Measurements from ENCODE around the gene GPR137B.

The GPR137B gene

DNA sequence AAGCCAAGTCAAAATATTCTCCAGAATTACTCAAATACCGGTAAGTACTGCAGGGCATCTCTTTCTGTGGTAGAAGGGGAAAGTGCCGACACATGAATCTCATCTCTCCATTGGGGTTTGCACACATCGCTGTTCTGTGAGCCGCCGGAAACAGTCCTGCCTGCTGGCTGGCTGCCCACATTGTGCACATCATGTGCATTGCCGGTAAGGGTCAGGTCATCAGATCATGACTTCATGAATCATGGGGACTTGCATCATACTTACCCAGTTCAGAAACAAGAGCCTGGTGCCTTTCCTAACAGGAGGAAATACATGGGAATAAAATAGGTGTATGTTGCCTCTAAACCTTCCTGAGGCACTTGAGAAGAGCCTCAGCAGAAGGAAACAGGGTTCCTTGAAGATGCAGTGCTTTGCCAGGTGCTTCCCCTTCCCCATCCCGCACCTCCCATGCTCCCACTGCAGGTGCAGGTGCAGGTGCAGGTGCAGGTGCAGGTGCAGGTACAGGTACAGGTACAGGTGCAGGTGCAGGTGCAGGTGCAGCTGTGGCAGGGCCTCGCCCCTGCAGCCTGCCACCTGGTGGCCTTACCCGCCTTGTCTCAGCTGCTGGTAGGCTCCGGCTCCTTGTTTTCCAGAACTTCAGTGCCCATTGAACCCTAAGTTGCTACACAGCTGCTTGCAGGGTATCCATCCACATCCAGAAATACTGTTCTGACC, 26.5 kb downstream of the GPR137B start:
- TF ChIP-seq, protein P1, sequence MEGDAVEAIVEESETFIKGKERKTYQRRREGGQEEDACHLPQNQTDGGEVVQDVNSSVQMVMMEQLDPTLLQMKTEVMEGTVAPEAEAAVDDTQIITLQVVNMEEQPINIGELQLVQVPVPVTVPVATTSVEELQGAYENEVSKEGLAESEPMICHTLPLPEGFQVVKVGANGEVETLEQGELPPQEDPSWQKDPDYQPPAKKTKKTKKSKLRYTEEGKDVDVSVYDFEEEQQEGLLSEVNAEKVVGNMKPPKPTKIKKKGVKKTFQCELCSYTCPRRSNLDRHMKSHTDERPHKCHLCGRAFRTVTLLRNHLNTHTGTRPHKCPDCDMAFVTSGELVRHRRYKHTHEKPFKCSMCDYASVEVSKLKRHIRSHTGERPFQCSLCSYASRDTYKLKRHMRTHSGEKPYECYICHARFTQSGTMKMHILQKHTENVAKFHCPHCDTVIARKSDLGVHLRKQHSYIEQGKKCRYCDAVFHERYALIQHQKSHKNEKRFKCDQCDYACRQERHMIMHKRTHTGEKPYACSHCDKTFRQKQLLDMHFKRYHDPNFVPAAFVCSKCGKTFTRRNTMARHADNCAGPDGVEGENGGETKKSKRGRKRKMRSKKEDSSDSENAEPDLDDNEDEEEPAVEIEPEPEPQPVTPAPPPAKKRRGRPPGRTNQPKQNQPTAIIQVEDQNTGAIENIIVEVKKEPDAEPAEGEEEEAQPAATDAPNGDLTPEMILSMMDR (IDR thresholded peaks at IDR 0.05; ENCODE audit: low read depth, low read length, missing control alignments) = peak; percentile 33
- H3K4me3 ChIP-seq (ENCODE audit: low read depth, low read length) = no peak overlapping the region
- DNase-seq (ENCODE audit: low read depth) = no peak

DNA sequence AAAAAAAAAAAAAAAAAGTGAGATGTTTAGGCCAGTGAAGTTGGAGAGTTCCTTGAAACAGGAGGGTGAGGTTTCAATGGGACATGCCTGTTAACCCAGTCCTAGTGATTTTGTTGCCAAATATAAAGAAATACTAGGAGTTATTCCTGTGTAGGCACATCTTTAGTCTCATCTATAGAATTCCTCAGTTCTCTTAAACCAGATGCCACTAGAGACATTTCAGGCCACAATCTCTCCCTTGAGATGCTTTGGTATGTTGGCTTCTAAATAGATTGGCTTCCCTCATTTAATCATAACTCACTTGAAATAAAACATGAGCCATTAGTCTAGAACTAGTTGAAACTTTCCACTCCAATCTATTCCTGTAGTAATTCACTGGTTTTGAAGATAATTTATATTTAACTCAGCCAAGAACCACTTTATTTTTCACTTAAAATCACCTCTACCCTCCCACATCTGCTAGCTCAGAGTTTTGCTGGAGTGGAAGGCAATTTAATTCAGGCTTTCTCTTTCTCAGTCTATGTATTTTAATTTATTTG, 29.8 kb downstream of the GPR137B start:
- no peak for DNase-seq (ENCODE audit: low read depth)
- no peak overlapping the region for H3K4me3 ChIP-seq (ENCODE audit: low read depth, low read length)
- TF ChIP-seq, protein P1 (IDR thresholded peaks at IDR 0.05; ENCODE audit: low read depth, low read length, missing control alignments) = no peak

DNA sequence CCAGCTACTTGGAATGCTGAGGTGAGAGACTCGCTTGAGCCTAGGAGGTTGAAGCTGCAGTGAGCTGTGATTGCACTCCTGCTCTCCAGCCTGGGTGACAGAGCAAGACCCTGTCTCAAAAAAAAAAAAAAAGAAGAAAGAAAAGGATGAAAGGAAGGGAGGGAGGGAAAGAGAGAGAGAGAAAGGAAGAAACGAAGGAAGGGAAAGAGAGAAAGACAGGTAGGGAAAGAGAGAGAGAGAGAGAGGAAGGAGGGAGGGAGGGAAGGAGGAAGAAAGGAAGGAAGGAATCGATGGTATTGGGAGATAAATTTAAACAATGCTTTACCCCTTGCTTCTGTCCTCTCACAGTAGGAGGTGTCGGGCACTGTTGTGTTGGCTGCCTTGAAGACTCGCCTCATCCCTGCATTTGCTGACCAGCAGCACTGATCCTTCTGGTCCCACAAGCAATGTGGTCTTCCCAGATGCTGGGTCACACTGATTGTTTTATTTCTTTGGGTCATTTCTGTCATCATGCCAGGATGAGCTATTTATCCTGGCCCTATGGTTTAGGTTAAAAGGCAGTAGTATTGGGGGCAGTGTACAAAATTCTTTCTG, 30.9 kb downstream of the GPR137B start:
- no peak for DNase-seq (ENCODE audit: low read depth)
- TF ChIP-seq, protein P1 (IDR thresholded peaks at IDR 0.05; ENCODE audit: low read depth, low read length, missing control alignments) = no peak
- H3K4me3 ChIP-seq (ENCODE audit: low read depth, low read length) = no peak overlapping the region

DNA sequence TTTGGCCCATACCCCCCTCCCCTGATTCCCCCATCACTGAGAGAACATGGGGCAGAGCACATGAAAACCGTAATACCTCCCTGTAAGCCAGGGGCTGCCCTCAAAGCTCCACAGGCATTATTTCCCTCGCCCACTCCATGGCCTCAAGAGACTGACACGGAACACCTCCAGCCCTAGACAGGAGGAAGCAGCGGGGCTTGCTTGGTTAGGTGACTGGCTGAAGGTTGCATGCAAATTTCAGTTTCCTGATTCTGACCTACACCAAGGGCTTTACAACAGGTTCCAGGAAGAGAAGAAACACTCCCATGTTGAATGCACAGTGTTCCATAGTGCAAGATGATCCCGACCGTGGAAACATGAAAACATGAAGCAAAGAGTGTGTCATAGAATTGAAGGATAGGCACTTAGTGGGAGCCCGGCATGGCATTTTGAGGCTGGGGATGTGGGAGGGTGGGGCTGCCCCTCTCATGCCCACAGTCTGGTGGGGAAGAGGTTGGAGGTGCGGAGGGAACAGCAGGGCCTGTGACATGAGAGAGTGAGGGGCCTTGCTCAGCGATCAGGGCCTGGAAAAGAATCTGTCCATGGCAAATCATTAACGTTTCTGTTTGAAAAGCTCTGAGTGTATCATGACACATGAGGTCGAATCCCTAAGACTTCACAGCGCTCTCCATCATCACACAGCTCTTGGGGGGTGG, 33.5 kb downstream of the GPR137B start:
- H3K4me3 ChIP-seq (ENCODE audit: low read depth, low read length) = no peak overlapping the region
- TF ChIP-seq, protein P1 (IDR thresholded peaks at IDR 0.05; ENCODE audit: low read depth, low read length, missing control alignments) = no peak
- DNase-seq (ENCODE audit: low read depth) = no peak

DNA sequence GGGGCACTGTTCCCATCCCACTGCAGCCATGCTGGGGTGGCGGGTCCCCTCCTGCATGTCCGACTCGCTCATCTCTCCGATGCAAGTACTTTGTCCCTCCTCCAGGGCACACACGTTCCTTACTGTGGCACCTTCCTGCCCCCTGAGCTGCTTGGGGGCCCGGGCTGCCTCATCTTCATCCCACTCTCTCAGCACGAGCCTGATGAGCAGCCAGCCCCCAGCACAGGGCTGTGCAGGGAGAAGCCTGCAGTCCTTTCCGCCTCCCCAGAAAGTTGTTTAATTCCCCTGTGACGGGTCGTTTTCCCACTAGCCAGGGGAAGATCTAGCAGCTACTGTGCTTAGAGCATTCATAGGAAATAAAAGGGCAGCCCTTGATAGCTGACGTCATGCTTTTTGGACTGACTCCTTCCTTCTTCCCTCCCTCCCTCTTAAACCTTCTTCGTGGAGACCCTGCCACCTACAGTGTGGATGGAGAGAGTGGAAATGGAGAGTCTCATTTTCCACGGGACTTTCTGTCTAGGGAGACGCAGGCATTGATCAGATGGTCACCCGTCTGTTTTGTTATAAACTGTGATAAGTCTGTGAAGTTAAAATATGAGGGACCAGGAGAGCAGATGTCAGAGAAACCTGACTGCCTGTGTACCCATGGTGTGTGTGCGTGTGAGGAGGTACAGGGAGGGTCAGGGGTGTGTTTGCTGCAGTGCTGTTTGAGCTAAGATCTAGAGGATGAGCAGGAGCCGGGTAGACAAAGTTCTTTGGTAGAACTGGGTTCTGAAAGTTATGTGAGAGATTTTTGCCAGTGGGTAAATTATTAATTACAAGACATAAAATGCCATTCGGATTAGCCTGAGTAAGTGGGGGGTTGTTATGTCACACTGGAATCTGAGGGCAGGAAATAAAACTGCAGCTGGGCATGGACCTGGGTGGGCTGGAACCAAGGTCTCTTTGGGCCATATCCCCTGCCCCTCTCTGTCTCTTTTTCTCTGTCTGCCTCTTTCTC, 34.3 kb downstream of the GPR137B start:
- no peak overlapping the region for H3K4me3 ChIP-seq (ENCODE audit: low read depth, low read length)
- DNase-seq (ENCODE audit: low read depth) = no peak
- TF ChIP-seq, protein P1 (IDR thresholded peaks at IDR 0.05; ENCODE audit: low read depth, low read length, missing control alignments) = no peak

DNA sequence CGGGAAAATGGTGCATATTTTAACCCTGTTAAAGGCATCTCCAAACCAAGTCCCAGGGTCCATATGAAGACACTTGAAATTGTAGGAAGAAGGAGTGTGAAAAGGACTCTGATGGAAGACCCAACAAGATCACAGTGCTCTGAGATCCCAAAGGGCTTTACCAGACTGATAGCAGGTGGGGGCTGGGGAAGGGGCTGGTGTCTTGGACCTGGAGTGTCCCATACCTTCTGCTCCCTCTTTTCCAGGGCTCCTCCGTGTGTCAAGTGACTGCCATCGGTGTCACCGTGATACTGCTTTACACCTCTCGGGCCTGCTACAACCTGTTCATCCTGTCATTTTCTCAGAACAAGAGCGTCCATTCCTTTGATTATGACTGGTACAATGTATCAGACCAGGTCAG, 37.3 kb downstream of the GPR137B start:
- TF ChIP-seq, protein P1 (IDR thresholded peaks at IDR 0.05; ENCODE audit: low read depth, low read length, missing control alignments) = no peak
- H3K4me3 ChIP-seq (ENCODE audit: low read depth, low read length) = no peak overlapping the region
- no peak for DNase-seq (ENCODE audit: low read depth)
